K562 (cell line): ENCODE measurements around the gene ANKRD11. TPM values are rescaled to one million over a fixed set of nuclear protein-coding genes. Genes with fewer than 3 reads are reported as not detected.

Source experiments
- CAMTA2 ChIP-seq: fragments of 250-450 bp; sonication (Bioruptor Pico); conservative IDR thresholded peaks from 2 replicates; pipeline ENCODE4 v1.5.1; 2022
- COPS2 ChIP-seq: fragments of 450-650 bp; conservative IDR thresholded peaks from 2 replicates; pipeline ENCODE4 v1.6.1; 2016; ENCODE audit warnings: mild to moderate bottlenecking, moderate library complexity
- DEAF1 ChIP-seq: fragments of 450-650 bp; formaldehyde crosslinking; IDR thresholded peaks from 2 replicates; pipeline ENCODE4 v1.4.0; 2020; ENCODE audit warnings: mild to moderate bottlenecking, moderate library complexity
- E2F4 ChIP-seq: sonication (generic); formaldehyde crosslinking; IDR thresholded peaks from 2 replicates; pipeline ENCODE4 v1.8.0; 2022; ENCODE audit warnings: mild to moderate bottlenecking, low read depth, missing genetic modification reagents
- EHMT2 ChIP-seq: fragments of 450-650 bp; IDR thresholded peaks from 2 replicates; pipeline ENCODE4 v1.6.1; 2018; ENCODE audit warnings: antibody characterized with exemption
- ERF ChIP-seq: fragments of 450-650 bp; formaldehyde crosslinking; IDR thresholded peaks from 2 replicates; pipeline ENCODE4 v1.4.0; 2020; ENCODE audit warnings: mild to moderate bottlenecking, mixed read lengths
- IRF9 ChIP-seq: fragments of 450-650 bp; IDR thresholded peaks from 2 replicates; pipeline ENCODE4 v1.6.1; 2016; ENCODE audit warnings: missing biosample characterization, missing genetic modification characterization
- LARP7 ChIP-seq: fragments of 450-650 bp; IDR thresholded peaks from 2 replicates; pipeline ENCODE4 v1.6.1; 2016
- MAFK ChIP-seq: IDR thresholded peaks from 2 replicates; pipeline ENCODE4 v1.6.1; 2011; ENCODE audit warnings: low read length, improper control_type of control experiment
- MBD1 ChIP-seq: fragments of 250-450 bp; sonication (Bioruptor Pico); IDR thresholded peaks from 2 replicates; pipeline ENCODE4 v1.8.0; 2022; ENCODE audit warnings: inconsistent platforms
- SAFB2 ChIP-seq: fragments of 200-400 bp; formaldehyde crosslinking; IDR thresholded peaks from 2 replicates; pipeline ENCODE4 v1.6.1; 2018; ENCODE audit warnings: borderline replicate concordance, low read length, low read depth, moderate library complexity; ENCODE audit not compliant: severe bottlenecking
- SAP30 ChIP-seq: fragments of 200-600 bp; sonication (generic); IDR thresholded peaks from 2 replicates; pipeline ENCODE4 v1.6.1; 2012; ENCODE audit warnings: borderline replicate concordance, low read depth, mild to moderate bottlenecking, moderate library complexity, low read length, control low read depth, inconsistent platforms; ENCODE audit not compliant: insufficient read depth, poor library complexity, severe bottlenecking
- SOX6 ChIP-seq: fragments of 450-650 bp; IDR thresholded peaks from 2 replicates; pipeline ENCODE4 v1.6.1; 2014; ENCODE audit warnings: mild to moderate bottlenecking
- SRF ChIP-seq, 2 experiments: fragments of 250-450, 450-650 bp in 1 of 2; sonication (Bioruptor Pico) in 1 of 2; sonication (generic) in 1 of 2; formaldehyde crosslinking; IDR thresholded peaks; 2 replicates each; pipeline versions ENCODE4 v1.5.0 to v1.5.1; 2020 to 2022; ENCODE audit warnings: mild to moderate bottlenecking in 1 of 2, missing genetic modification reagents in 1 of 2
- SRSF9 ChIP-seq: fragments of 200-400 bp; formaldehyde crosslinking; IDR thresholded peaks from 2 replicates; pipeline ENCODE4 v1.6.1; 2017; ENCODE audit warnings: low read depth, low read length, borderline replicate concordance
- STAT6 ChIP-seq: sonication (generic); formaldehyde crosslinking; IDR thresholded peaks from 2 replicates; pipeline ENCODE4 v1.8.1; 2023; ENCODE audit warnings: mild to moderate bottlenecking, missing genetic modification reagents
- ZNF408 ChIP-seq: fragments of 250-450 bp; sonication (Bioruptor Pico); IDR thresholded peaks from 2 replicates; pipeline ENCODE4 v1.4.0; 2020; ENCODE audit warnings: low read depth, mild to moderate bottlenecking, moderate library complexity
- polyA plus RNA-seq, 8 experiments: library from polyadenylated mRNA; depleted of rRNA in 4 of 8; stranded (reverse) in 5 of 8; unstranded in 3 of 8; fragments of >200 nt; fragmentation: Nextera tagmentation in 2 of 8; fragmentation: Illumina TruSeq in 1 of 8; extraction: Ambion mirVana in 2 of 8; extraction: Trizol in 1 of 8; gene quantifications; 2 replicates each; pipeline versions ENCODE4 v1.2.1 to v1.2.3, GENCODE V29; 2011 to 2014; ENCODE audit warnings: inconsistent platforms in 1 of 8, missing spikeins in 1 of 8
- total RNA-seq, 7 experiments: library from RNA; depleted of rRNA in 6 of 7; stranded (reverse); fragments of >200 nt in 6 of 7; fragmentation: Illumina TruSeq in 2 of 7; extraction: Trizol in 2 of 7; gene quantifications; 2 replicates each; pipeline versions ENCODE4 v1.2.1 to v1.2.3, GENCODE V29; 2011 to 2021; ENCODE audit warnings: low replicate concordance in 1 of 7

ANKRD11 gene
- total and polyA plus RNA-seq, 9 of the 15 experiments (the other 6 are each of a cell fraction or from before 2014, with no cell fraction given), result 4.7 to 126 (median 31.7) TPM

GRCh38 chr16:89505204-89506112 is 15.1 kb upstream of the ANKRD11 start (continued):
- no peak for TF ChIP-seq DEAF1 (CRISPR knock-in tag)
- no peak for TF ChIP-seq SRSF9
- TF ChIP-seq EHMT2, result no peak
- no peak for TF ChIP-seq ZNF408
- TF ChIP-seq SAFB2, result no peak
- peak; percentile 69 for TF ChIP-seq SOX6
- no peak for TF ChIP-seq IRF9
- peak; percentile 69; the same call in 1 of the 2 replicates for TF ChIP-seq LARP7
- no peak for TF ChIP-seq ERF (CRISPR knock-in tag)
- TF ChIP-seq E2F4 (CRISPR knock-in tag), result no peak
- no peak for TF ChIP-seq MAFK
- no peak for TF ChIP-seq SRF (CRISPR knock-in tag; IDR thresholded peaks at IDR 0.05)
- TF ChIP-seq MBD1 (CRISPR knock-in tag), result no peak
- no peak for TF ChIP-seq SAP30
- no peak for TF ChIP-seq STAT6 (CRISPR knock-in tag)
- TF ChIP-seq CAMTA2 (CRISPR knock-in tag), result no peak; the same call in 1 of the 2 replicates
- no peak for TF ChIP-seq COPS2
